SU-DHL-6 (cell line): Measurements from ENCODE around the gene CDK11A.

Experiments used
- H2AFZ ChIP-seq: fragments of 200-600 bp; sonication (generic); 2 replicates; pipeline ENCODE4 v1.6.1; 2014; ENCODE audit warnings: low read depth, mild to moderate bottlenecking, moderate library complexity, mixed read lengths, antibody characterized with exemption, low read length; ENCODE audit not compliant: severe bottlenecking
- H3F3A ChIP-seq: fragments of 200-600 bp; shearing (Covaris generic); 2 replicates; pipeline ENCODE4 v1.6.0; 2016; ENCODE audit warnings: antibody characterized with exemption, mild to moderate bottlenecking; ENCODE audit not compliant: insufficient read depth
- H3K27ac ChIP-seq: fragments of 200-600 bp; sonication (generic); 2 replicates; pipeline ENCODE4 v1.5.1; 2016; ENCODE audit warnings: low read depth, mild to moderate bottlenecking, low read length, moderate library complexity, mixed read lengths
- H3K27me3 ChIP-seq: fragments of 200-600 bp; sonication (generic), shearing (Covaris generic); 2 replicates; pipeline ENCODE4 v1.6.0; 2014; ENCODE audit warnings: mild to moderate bottlenecking, low read length
- H3K36me3 ChIP-seq: fragments of 200-600 bp; sonication (generic); 2 replicates; pipeline ENCODE4 v1.6.1; 2014; ENCODE audit warnings: mild to moderate bottlenecking, low read length, mixed read lengths
- H3K4me2 ChIP-seq: fragments of 300-600, 200-600 bp; shearing (Covaris generic), sonication (generic); 2 replicates; pipeline ENCODE4 v1.6.0; 2014; ENCODE audit warnings: low read length, low read depth, mild to moderate bottlenecking; ENCODE audit not compliant: poor library complexity, severe bottlenecking
- H3K4me3 ChIP-seq: fragments of 200-600 bp; sonication (generic); 2 replicates; pipeline ENCODE4 v1.5.1; 2014; ENCODE audit warnings: antibody characterized with exemption, low read length, mild to moderate bottlenecking, mixed read lengths; ENCODE audit not compliant: insufficient read depth, poor library complexity, severe bottlenecking
- H3K79me2 ChIP-seq: fragments of 200-600 bp; sonication (generic); 2 replicates; pipeline ENCODE4 v1.6.1; 2014; ENCODE audit warnings: mild to moderate bottlenecking, low read length, moderate library complexity; ENCODE audit not compliant: insufficient read depth
- H3K9ac ChIP-seq: fragments of 200-600 bp; sonication (generic); 2 replicates; pipeline ENCODE4 v1.7.0; 2014; ENCODE audit warnings: mild to moderate bottlenecking, low read length
- H3K9me2 ChIP-seq: fragments of 200-600 bp; sonication (generic); replicated peaks from 2 replicates; pipeline ENCODE4 v1.6.1; 2014; ENCODE audit warnings: low read length; ENCODE audit not compliant: insufficient read depth
- H3K9me3 ChIP-seq: fragments of 200-600 bp; sonication (generic); 2 replicates; pipeline ENCODE4 v1.6.1; 2014; ENCODE audit warnings: low read length, mixed read lengths; ENCODE audit not compliant: insufficient read depth
- H4K20me1 ChIP-seq: fragments of 200-600 bp; sonication (generic); 2 replicates; pipeline ENCODE4 v1.6.1; 2014; ENCODE audit warnings: low read depth, mild to moderate bottlenecking, antibody characterized with exemption, low read length, moderate library complexity, mixed read lengths
- EZH2phosphoT487 ChIP-seq: fragments of 200-600 bp; sonication (generic), shearing (Covaris generic); conservative IDR thresholded peaks from 2 replicates; pipeline ENCODE4 v1.6.1; 2018; ENCODE audit warnings: mild to moderate bottlenecking, antibody characterized with exemption, low read length, moderate library complexity, mixed read lengths
- TF ChIP-seq, protein P1 (sequence below): fragments of 200-600 bp; sonication (generic); IDR thresholded peaks from one replicate; pipeline ENCODE4 v1.5.1; 2017; ENCODE audit warnings: antibody characterized with exemption, mild to moderate bottlenecking, low read length, moderate library complexity; ENCODE audit not compliant: insufficient read depth, poor library complexity, severe bottlenecking

CDK11A gene

DNA sequence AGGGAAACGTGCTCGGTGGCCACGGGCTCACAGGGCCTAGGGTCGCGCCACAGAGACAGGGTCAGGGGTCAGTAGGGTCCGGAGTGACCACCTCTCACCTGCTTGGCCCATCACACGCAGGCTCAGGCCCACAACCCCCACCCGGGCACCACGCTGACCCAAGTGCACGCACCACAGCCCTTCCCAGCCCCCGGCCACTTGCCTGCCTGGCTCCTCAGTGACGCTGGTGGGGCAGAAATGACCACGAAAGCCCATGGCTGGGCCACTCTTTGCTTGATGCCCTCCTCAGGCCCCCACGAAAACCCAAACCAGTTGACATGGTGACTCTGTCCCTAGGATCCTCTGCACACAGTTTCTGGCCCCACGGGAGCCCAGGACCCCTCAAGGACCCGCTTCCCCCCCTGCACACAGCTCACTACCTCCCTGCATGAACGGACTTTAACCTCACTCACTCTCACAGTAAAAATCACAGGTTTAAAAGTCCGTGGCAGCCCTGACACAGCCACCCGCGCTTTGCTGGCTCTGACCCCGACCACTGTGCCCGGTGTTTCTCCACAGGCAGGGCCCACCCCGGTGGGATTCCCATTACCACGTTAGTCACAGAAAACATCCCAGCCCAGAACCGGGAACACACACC, 33.4 kb upstream of the CDK11A start:
- Histone ChIP-seq H3K36me3 (no peaks in the 10 kb centered on the region), H3K9me2 (no peaks in the 10 kb centered on the region), H3K4me3 (no peak overlapping the region), H3K27me3 (no peaks in the 10 kb centered on the region), H3K9me3 (no peaks in the 10 kb centered on the region), H3K9ac (no peak overlapping the region), H3K4me2 (no peak overlapping the region), H3K79me2 (peaks cover 33% of the 10 kb centered on the region), H3F3A (no peaks in the 10 kb centered on the region), H4K20me1 (no peaks in the 10 kb centered on the region; the same call in 1 of the 2 replicates), H3K27ac (no peak overlapping the region), H2AFZ (no peak overlapping the region)
- TF ChIP-seq, protein P1, sequence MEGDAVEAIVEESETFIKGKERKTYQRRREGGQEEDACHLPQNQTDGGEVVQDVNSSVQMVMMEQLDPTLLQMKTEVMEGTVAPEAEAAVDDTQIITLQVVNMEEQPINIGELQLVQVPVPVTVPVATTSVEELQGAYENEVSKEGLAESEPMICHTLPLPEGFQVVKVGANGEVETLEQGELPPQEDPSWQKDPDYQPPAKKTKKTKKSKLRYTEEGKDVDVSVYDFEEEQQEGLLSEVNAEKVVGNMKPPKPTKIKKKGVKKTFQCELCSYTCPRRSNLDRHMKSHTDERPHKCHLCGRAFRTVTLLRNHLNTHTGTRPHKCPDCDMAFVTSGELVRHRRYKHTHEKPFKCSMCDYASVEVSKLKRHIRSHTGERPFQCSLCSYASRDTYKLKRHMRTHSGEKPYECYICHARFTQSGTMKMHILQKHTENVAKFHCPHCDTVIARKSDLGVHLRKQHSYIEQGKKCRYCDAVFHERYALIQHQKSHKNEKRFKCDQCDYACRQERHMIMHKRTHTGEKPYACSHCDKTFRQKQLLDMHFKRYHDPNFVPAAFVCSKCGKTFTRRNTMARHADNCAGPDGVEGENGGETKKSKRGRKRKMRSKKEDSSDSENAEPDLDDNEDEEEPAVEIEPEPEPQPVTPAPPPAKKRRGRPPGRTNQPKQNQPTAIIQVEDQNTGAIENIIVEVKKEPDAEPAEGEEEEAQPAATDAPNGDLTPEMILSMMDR: no peak
- no peak for TF ChIP-seq EZH2phosphoT487

DNA sequence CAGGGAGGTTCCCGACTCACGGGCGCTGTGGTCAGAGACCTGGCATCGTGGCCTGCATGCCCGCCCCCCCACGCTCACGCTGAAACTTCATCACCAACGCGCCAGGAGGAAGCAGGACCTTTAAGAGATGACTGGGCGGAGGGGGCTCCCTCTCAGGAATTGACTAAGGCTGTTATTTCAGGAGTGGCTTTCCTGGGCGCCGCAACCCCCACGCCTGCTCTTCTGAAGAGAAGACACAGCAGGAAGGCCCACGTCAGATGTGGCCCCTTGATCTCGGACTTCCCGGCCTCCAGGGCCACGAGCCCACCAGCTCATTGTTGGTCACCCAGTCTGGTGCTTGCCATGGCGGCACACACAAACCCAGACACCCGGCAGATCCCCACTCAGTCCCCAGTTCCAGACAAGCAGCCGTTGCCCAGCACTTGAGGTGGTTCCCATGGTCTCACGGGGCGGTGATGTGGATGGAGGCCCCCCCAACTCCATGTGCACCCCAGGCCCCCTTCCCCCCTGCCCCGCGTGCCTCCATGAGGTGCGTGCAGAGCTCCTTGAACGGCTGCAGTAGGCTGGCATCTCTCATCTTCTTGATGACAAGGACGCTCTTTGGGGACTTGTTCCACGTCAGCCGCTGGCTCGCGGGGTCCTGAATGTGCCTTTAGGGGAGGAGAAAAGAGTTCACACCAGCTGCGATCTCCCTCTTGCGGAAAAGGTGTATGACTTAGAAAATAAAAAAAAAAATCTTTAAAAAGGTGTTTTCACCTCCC, 32.7 kb upstream of the CDK11A start:
- no peaks in the 10 kb centered on the region; the same call in 1 of the 2 replicates for H4K20me1 ChIP-seq
- TF ChIP-seq EZH2phosphoT487: no peak
- TF ChIP-seq, protein P1: no peak
- no peaks in the 10 kb centered on the region for H3K9me3 ChIP-seq
- no peak overlapping the region for H3K4me2 ChIP-seq
- no peak overlapping the region for H3K27ac ChIP-seq
- no peak overlapping the region for H3K9ac ChIP-seq
- no peaks in the 10 kb centered on the region for H3K36me3 ChIP-seq
- no peak overlapping the region for H2AFZ ChIP-seq
- H3K27me3 ChIP-seq: no peaks in the 10 kb centered on the region
- H3F3A ChIP-seq: peaks cover 5% of the 10 kb centered on the region; the same call in 1 of the 2 replicates
- peaks cover 28% of the 10 kb centered on the region for H3K79me2 ChIP-seq
- H3K4me3 ChIP-seq: no peak overlapping the region
- H3K9me2 ChIP-seq: no peaks in the 10 kb centered on the region

DNA sequence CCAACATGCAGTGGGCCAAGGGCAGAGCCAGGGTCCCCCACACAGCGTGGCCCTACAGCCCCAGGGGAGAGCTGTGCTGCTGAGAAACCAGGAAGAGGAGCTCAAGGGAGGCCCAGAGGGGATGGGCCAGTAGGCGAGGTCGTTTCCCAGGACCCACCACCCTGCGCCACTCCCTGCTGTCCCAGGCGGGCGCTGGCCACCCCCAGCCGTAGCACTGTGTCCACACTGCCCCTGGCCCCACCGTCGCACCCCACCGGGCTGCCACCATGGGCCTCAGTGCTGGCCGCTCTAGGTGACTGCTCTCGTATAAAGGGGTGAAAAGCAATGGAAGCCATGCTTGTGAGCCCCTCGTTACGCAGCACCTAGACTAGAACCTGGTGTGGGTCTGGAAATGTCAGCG, 31.7 kb upstream of the CDK11A start:
- TF ChIP-seq, protein P1: no peak
- TF ChIP-seq EZH2phosphoT487: no peak
- Histone ChIP-seq H3K9me3 (no peaks in the 10 kb centered on the region), H3K36me3 (no peaks in the 10 kb centered on the region), H2AFZ (no peak overlapping the region), H3K79me2 (peaks cover 21% of the 10 kb centered on the region), H3K4me3 (no peak overlapping the region), H3K9ac (no peak overlapping the region), H3K27me3 (no peaks in the 10 kb centered on the region), H3K27ac (no peak overlapping the region), H3K4me2 (no peak overlapping the region), H4K20me1 (no peaks in the 10 kb centered on the region), H3F3A (peaks cover 5% of the 10 kb centered on the region; the same call in 1 of the 2 replicates), H3K9me2 (no peaks in the 10 kb centered on the region)
